SK-N-SH treated with all-trans-retinoic acid at 6 μM for 48 hours (cell line): ENCODE measurements around the gene RAB7A.

Experiments
- ATAC-seq: fragments of 200-7000 bp; cut with Tn5 transposase; 3 replicates; pipeline ENCODE4 v1.9.1; 2020; ENCODE audit warnings: mild to moderate bottlenecking, moderate library complexity
- ARNTL ChIP-seq: fragments of 450-650 bp; formaldehyde crosslinking; IDR thresholded peaks from 2 replicates; pipeline ENCODE4 v1.5.0; 2020; ENCODE audit warnings: low read depth, mild to moderate bottlenecking, moderate library complexity, borderline replicate concordance
- BACH2 ChIP-seq: fragments of 250-450 bp; sonication (Bioruptor Pico); IDR thresholded peaks from 2 replicates; pipeline ENCODE4 v1.9.0; 2021; ENCODE audit warnings: mild to moderate bottlenecking, borderline replicate concordance
- CREB5 ChIP-seq: fragments of 250-450 bp; sonication (Bioruptor Pico); IDR thresholded peaks from 2 replicates; pipeline ENCODE4 v1.5.1; 2020; ENCODE audit warnings: low read depth, mild to moderate bottlenecking, moderate library complexity
- CSRNP3 ChIP-seq: fragments of 250-450 bp; sonication (Bioruptor Pico); IDR thresholded peaks from 2 replicates; pipeline ENCODE4 v1.5.1; 2021; ENCODE audit warnings: mild to moderate bottlenecking, moderate library complexity
- ESRRG ChIP-seq: fragments of 250-450 bp; sonication (Bioruptor Pico); IDR thresholded peaks from 2 replicates; pipeline ENCODE4 v1.6.1; 2021; ENCODE audit warnings: mild to moderate bottlenecking
- GLIS3 ChIP-seq: fragments of 250-450 bp; sonication (Bioruptor Pico); IDR thresholded peaks from 2 replicates; pipeline ENCODE4 v1.5.0; 2020; ENCODE audit warnings: mild to moderate bottlenecking, moderate library complexity
- ISL1 ChIP-seq: fragments of 250-450 bp; sonication (Bioruptor Pico); IDR thresholded peaks from 2 replicates; pipeline ENCODE4 v2.1.2; 2022; ENCODE audit warnings: mild to moderate bottlenecking, moderate library complexity
- OSR1 ChIP-seq: fragments of 250-450 bp; sonication (Bioruptor Pico); IDR thresholded peaks from 2 replicates; pipeline ENCODE4 v1.8.0; 2022; ENCODE audit warnings: moderate library complexity, mild to moderate bottlenecking, inconsistent platforms
- PATZ1 ChIP-seq: fragments of 250-450 bp; sonication (Bioruptor Pico); IDR thresholded peaks from 2 replicates; pipeline ENCODE4 v1.8.0; 2020; ENCODE audit warnings: mild to moderate bottlenecking, moderate library complexity, borderline replicate concordance
- POU6F1 ChIP-seq: fragments of 250-450 bp; sonication (Bioruptor Pico); IDR thresholded peaks from 2 replicates; pipeline ENCODE4 v1.8.0; 2021; ENCODE audit warnings: low read depth, mild to moderate bottlenecking, moderate library complexity, borderline replicate concordance
- SNAI2 ChIP-seq: fragments of 250-450 bp; sonication (Bioruptor Pico); IDR thresholded peaks from 2 replicates; pipeline ENCODE4 v1.5.0; 2020; ENCODE audit warnings: mild to moderate bottlenecking, moderate library complexity
- TOX ChIP-seq: fragments of 250-450 bp; sonication (Bioruptor Pico); IDR thresholded peaks from 2 replicates; pipeline ENCODE4 v1.8.0; 2021; ENCODE audit warnings: mild to moderate bottlenecking, moderate library complexity, borderline replicate concordance
- TSHZ2 ChIP-seq: fragments of 250-450 bp; sonication (Bioruptor Pico); IDR thresholded peaks from 2 replicates; pipeline ENCODE4 v1.5.0; 2020; ENCODE audit warnings: mild to moderate bottlenecking, moderate library complexity
- ZFP3 ChIP-seq: fragments of 250-450 bp; sonication (Bioruptor Pico); IDR thresholded peaks from 2 replicates; pipeline ENCODE4 v1.5.0; 2020; ENCODE audit warnings: mild to moderate bottlenecking, moderate library complexity
- ZFP30 ChIP-seq: fragments of 450-650 bp; formaldehyde crosslinking; IDR thresholded peaks from 2 replicates; pipeline ENCODE4 v1.5.0; 2022; ENCODE audit warnings: mild to moderate bottlenecking, moderate library complexity
- ZNF565 ChIP-seq: fragments of 450-650 bp; formaldehyde crosslinking; conservative IDR thresholded peaks from 2 replicates; pipeline ENCODE4 v1.5.0; 2020; ENCODE audit warnings: low read depth, mild to moderate bottlenecking, moderate library complexity
- ZNF70 ChIP-seq: fragments of 450-650 bp; formaldehyde crosslinking; IDR thresholded peaks from 2 replicates; pipeline ENCODE4 v1.5.0; 2020; ENCODE audit warnings: mild to moderate bottlenecking, moderate library complexity

Gene RAB7A

GRCh38 chr3:128814519-128815317 is 88.7 kb downstream of the RAB7A start:
- no peak for ATAC-seq
- TF ChIP-seq ESRRG (CRISPR knock-in tag) = no peak
- TF ChIP-seq CREB5 (CRISPR knock-in tag) = no peak
- TF ChIP-seq ZFP30 (CRISPR knock-in tag) = no peak
- TF ChIP-seq OSR1 (CRISPR knock-in tag) = no peak
- no peak for TF ChIP-seq ARNTL (CRISPR knock-in tag)
- TF ChIP-seq SNAI2 (CRISPR knock-in tag) = no peak
- TF ChIP-seq TOX (CRISPR knock-in tag) = no peak
- TF ChIP-seq GLIS3 (CRISPR knock-in tag) = no peak
- TF ChIP-seq CSRNP3 (CRISPR knock-in tag) = no peak
- TF ChIP-seq ZNF70 (CRISPR knock-in tag) = no peak

DNA sequence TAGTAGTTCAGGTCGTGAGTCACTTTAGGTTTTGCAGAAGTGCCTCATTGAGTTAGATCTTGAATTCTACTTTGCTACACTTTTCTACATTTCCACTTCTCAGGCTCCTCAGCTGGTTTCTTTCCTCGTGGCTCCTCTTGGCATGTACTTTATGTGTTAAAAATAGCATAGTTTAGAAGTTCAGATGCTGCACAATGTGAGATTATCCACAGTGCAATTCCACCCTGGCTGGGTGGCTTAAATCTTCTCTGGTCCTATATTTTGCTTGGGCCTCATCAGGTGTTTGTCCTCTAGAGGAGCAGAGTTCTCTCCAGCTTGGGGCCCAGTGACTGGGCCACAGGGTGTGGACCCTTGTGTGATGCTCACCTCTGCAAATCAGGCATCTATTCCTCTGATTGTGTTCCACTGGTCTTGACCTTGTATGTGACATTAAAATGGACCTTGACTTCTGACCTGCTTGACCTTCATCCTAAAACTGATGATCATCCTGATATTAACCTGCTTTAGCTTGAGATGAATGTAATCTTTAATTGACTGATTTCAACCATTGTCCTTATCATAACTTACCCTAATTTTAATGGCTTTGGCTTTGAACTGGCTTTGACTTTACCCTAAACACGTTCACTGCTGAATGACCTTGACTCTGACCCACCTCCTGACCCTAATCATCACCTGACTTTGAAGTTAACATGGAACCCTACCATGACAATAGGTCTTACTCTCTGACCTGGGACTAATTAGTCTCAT is 89.5 kb downstream of the RAB7A start:
- TF ChIP-seq ZFP3 (CRISPR knock-in tag) (no peak), TSHZ2 (CRISPR knock-in tag) (no peak), PATZ1 (CRISPR knock-in tag) (no peak), CSRNP3 (CRISPR knock-in tag) (no peak), POU6F1 (no peak), SNAI2 (CRISPR knock-in tag) (no peak), ZNF565 (CRISPR knock-in tag) (no peak), BACH2 (CRISPR knock-in tag) (no peak), ISL1 (CRISPR knock-in tag) (no peak), ZNF70 (CRISPR knock-in tag) (no peak)
- ATAC-seq = no peak
